GM23338 (cell line): ENCODE data around the gene MYO1D.

ENCODE experiments used
- CREB1 ChIP-seq: fragments of 250-450 bp; sonication (Bioruptor Pico); IDR thresholded peaks from 2 replicates; pipeline ENCODE4 v1.5.0; 2020; ENCODE audit warnings: low read depth, mild to moderate bottlenecking, moderate library complexity
- CTCF ChIP-seq, 2 experiments: fragments of 200-600 bp in 1 of 2; sonication (generic) in 1 of 2; conservative IDR thresholded peaks; 2 replicates each; pipeline versions ENCODE4 v1.5.1 to v1.6.1; 2016 to 2017; ENCODE audit warnings: antibody characterized with exemption in 2 of 2, low read depth in 2 of 2, mild to moderate bottlenecking in 2 of 2, moderate library complexity in 1 of 2
- EZH2 ChIP-seq: fragments of 200-600 bp; sonication (generic); IDR thresholded peaks from one replicate; pipeline ENCODE4 v1.8.0; 2017; ENCODE audit warnings: antibody characterized with exemption, mild to moderate bottlenecking, low read depth; ENCODE audit not compliant: unreplicated experiment
- EZH2phosphoT487 ChIP-seq: fragments of 200-600 bp; sonication (generic); IDR thresholded peaks from one replicate; pipeline ENCODE4 v1.8.1; 2018; ENCODE audit warnings: antibody characterized with exemption; ENCODE audit not compliant: unreplicated experiment
- POLR2AphosphoS5 ChIP-seq: IDR thresholded peaks from 2 replicates; pipeline ENCODE4 v1.6.1; 2016; ENCODE audit warnings: antibody characterized with exemption, low read depth
- REST ChIP-seq: IDR thresholded peaks from one replicate; pipeline ENCODE4 v1.6.1; 2018; ENCODE audit warnings: antibody characterized with exemption; ENCODE audit not compliant: unreplicated experiment
- ZNF114 ChIP-seq: fragments of 250-450 bp; sonication (Bioruptor Pico); IDR thresholded peaks from 2 replicates; pipeline ENCODE4 v1.5.0; 2020; ENCODE audit warnings: mild to moderate bottlenecking, moderate library complexity
- ZNF331 ChIP-seq: fragments of 250-450 bp; sonication (Bioruptor Pico); IDR thresholded peaks from 2 replicates; pipeline ENCODE4 v1.5.0; 2020; ENCODE audit warnings: low read depth, mild to moderate bottlenecking, moderate library complexity

- no peak for TF ChIP-seq CTCF (conservative IDR thresholded peaks at IDR 0.05; ENCODE audit: low read depth in 2 of 2)
- TF ChIP-seq POLR2AphosphoS5, result no peak
- no peak for TF ChIP-seq ZNF114
- TF ChIP-seq EZH2phosphoT487, result no peak
- no peak for TF ChIP-seq ZNF331
- TF ChIP-seq CREB1 (CRISPR knock-in tag), result no peak
- TF ChIP-seq REST, result no peak
- TF ChIP-seq EZH2, result no peak
Observed at GRCh38 chr17:32631341-32632096, 245.4 kb downstream of the MYO1D start.
